ENCODE measurements around the gene SRPK3. TPM values are rescaled to one million over a fixed set of nuclear protein-coding genes. Genes with fewer than 3 reads are reported as not detected.
A peak's percentile ranks its signal among the peaks of the same experiment; 100 is the strongest.

SRPK3 gene
- total RNA-seq, 2 experiments from 2014 or later: not detected

DNA sequence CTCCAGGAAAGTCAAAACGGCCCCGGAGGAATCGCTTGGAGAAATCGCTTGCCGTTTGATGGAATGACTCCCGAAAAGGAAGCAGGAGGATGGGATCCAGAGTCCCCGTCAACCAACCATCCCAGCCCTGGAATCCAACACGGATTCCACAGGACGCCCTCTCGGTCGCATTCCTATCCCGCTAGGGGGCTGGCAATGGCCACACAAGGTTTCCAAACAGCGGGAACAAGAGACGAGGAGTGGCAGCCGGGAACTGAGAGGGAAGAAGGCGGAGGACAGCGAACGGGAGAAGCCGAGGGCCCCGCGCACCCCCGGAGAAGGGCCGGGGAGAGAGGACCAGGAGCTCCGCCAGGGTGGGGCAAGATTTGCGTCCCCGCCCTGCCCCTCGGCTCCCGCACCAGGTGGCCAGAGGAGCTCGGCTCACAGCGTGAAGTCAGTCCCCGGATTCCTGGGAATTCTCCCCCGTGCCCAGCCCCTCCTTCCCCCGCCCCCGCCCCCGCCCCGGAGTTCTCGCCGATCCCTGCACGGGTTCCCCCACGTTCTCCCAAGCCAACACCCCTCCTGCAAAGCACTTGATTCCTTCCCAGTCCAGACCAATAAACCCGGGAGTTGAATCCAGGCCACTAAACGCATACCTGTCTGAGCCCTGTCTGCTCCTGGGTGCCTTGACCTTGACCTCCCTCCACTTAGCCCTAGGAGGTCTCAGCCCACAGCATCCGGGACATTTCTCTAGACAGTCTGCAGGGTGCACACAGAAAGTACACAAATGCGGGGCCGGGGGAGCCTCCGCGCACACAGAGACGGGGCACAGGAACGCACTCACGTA, 48.1 kb downstream of the SRPK3 start:
- no peaks in the 10 kb centered on the region for H3K27me3 Mint-ChIP-seq
- CTCF ChIA-PET: no interaction called here
- POLR2A ChIA-PET: no interaction called here
- H3K4me1 Mint-ChIP-seq (ENCODE audit: low read depth): peaks cover 26% of the 10 kb centered on the region
- no peak overlapping the region for H3K27ac Mint-ChIP-seq
- intact Hi-C loops (cut with DNase I, micrococcal nuclease): loop anchor here in 1 of 2 experiments (5.0 kb wide), 1 partner anchor 73 kb away; the partner anchor contains the start of gene AVPR2
- ATAC-seq (ENCODE audit: poor library complexity) (peak; percentile 43), DNase-seq (peak in 1 of 14 experiments; percentile 23)
- Histone ChIP-seq H3K9me3 (ENCODE audit: control insufficient read depth in 1 of 2, insufficient read depth in 1 of 2, low read length in 2 of 2) (no peaks in the 10 kb centered on the region), H3K36me3 (ENCODE audit: insufficient read depth, low read length) (no peaks in the 10 kb centered on the region), H3K4me1 (ENCODE audit: insufficient read depth, low read length) (peaks cover 34% of the 10 kb centered on the region), H3K27ac (ENCODE audit: low read depth in 1 of 2, low read length in 2 of 2) (no peak overlapping the region), H3K4me3 (ENCODE audit: low read length) (peak overlapping the region; percentile 34), H3K27me3 (ENCODE audit: control insufficient read depth in 1 of 2, insufficient read depth in 2 of 2, low read length in 2 of 2) (no peaks in the 10 kb centered on the region)
- H3K4me3 Mint-ChIP-seq: peak overlapping the region; percentile 78
- H3K36me3 Mint-ChIP-seq (ENCODE audit: low read depth): no peaks in the 10 kb centered on the region
- H3K9me3 Mint-ChIP-seq: no peaks in the 10 kb centered on the region
- TF ChIP-seq, protein P1, sequence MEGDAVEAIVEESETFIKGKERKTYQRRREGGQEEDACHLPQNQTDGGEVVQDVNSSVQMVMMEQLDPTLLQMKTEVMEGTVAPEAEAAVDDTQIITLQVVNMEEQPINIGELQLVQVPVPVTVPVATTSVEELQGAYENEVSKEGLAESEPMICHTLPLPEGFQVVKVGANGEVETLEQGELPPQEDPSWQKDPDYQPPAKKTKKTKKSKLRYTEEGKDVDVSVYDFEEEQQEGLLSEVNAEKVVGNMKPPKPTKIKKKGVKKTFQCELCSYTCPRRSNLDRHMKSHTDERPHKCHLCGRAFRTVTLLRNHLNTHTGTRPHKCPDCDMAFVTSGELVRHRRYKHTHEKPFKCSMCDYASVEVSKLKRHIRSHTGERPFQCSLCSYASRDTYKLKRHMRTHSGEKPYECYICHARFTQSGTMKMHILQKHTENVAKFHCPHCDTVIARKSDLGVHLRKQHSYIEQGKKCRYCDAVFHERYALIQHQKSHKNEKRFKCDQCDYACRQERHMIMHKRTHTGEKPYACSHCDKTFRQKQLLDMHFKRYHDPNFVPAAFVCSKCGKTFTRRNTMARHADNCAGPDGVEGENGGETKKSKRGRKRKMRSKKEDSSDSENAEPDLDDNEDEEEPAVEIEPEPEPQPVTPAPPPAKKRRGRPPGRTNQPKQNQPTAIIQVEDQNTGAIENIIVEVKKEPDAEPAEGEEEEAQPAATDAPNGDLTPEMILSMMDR (IDR thresholded peaks at IDR 0.05): no peak

DNA sequence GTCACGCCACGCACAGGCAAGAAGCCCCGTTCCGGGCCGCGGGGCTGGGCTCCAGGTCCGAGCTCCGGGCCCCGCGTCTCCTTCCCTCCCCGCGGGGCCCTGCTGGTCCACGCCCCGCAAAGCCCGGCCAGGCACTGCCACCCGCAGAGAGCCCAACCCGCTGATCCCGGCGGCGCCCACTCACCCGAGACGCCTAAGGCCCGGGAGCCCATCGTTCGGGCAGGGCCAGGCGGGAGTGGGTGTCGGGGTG, 48.6 kb downstream of the SRPK3 start:
- ATAC-seq (ENCODE audit: poor library complexity): no peak
- ChIA-PET POLR2A (no interaction called here), CTCF (no interaction called here)
- Mint-ChIP-seq H3K27ac (no peak overlapping the region), H3K4me3 (peak overlapping the region; percentile 78), H3K4me1 (ENCODE audit: low read depth) (peaks cover 23% of the 10 kb centered on the region), H3K27me3 (no peaks in the 10 kb centered on the region), H3K36me3 (ENCODE audit: low read depth) (no peaks in the 10 kb centered on the region), H3K9me3 (no peaks in the 10 kb centered on the region)
- Histone ChIP-seq H3K9me3 (ENCODE audit: control insufficient read depth in 1 of 2, insufficient read depth in 1 of 2, low read length in 2 of 2) (no peaks in the 10 kb centered on the region), H3K36me3 (ENCODE audit: insufficient read depth, low read length) (no peaks in the 10 kb centered on the region), H3K4me1 (ENCODE audit: insufficient read depth, low read length) (peaks cover 30% of the 10 kb centered on the region), H3K27ac (ENCODE audit: low read depth in 1 of 2, low read length in 2 of 2) (no peak overlapping the region), H3K27me3 (ENCODE audit: control insufficient read depth in 1 of 2, insufficient read depth in 2 of 2, low read length in 2 of 2) (no peaks in the 10 kb centered on the region), H3K4me3 (ENCODE audit: low read length) (peak overlapping the region; percentile 34)
- TF ChIP-seq, protein P1 (IDR thresholded peaks at IDR 0.05): no peak
- intact Hi-C loops (cut with DNase I, micrococcal nuclease): loop anchor here in 1 of 2 experiments (5.0 kb wide), 1 partner anchor 73 kb away; the partner anchor contains the start of gene AVPR2
- no peak for DNase-seq

DNA sequence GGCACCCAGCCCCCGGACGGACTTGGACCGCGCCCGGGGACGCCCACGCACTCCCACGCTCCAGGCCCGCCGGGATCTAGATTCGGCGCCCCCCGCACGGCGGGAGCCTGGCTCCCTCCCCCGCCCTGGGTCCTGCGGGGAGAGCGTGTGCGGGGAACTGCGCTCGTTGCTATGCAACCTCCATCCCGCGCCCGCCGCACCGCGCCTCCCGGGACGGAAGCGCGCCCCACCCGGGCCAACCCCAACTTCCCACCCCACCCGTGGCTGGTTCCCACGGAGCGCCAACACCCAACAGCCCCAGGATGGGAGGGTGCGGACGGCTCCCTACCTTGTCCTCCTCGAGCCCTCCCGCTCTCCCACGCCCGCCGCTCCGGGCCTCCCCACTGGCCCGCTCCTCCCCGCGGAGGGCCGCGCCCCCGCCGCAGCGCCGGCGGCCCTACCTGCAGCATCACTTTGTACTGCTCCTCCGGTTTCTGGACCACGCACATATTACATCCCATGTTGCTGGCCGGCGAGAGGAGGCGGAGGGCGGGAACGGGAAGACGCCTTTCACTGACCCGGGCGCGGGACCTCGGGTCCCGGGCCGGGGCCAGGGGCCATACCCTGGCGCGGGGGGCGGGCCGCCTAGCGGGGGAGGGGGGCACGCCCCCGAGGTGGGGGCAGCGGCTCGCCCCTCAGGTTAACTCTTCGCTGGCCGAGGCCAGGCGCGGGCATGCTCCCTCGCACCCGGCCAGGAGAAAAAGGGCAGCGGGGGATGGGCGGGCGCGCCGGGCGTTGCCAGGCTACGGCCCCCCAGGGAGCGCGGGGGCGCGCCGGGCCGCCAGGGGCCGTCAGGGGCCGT, 49.2 kb downstream of the SRPK3 start, which contains the start of gene PDZD4:
PDZD4 (minus strand) TSS at position 746 of the 841 bp plus-strand sequence; CDS start at position 500, 246 bp downstream.
- Mint-ChIP-seq H3K36me3 (ENCODE audit: low read depth) (no peaks in the 10 kb centered on the region), H3K9me3 (no peaks in the 10 kb centered on the region), H3K4me1 (ENCODE audit: low read depth) (peaks cover 23% of the 10 kb centered on the region), H3K27me3 (no peaks in the 10 kb centered on the region), H3K27ac (no peak within 1 kb of the TSS), H3K4me3 (peak within 1 kb of the TSS; percentile 78)
- intact Hi-C loops (cut with DNase I, micrococcal nuclease): loop anchor here in 1 of 2 experiments (5.0 kb wide), 1 partner anchor 72 kb away; the partner anchor contains the start of gene AVPR2
- H3K27me3 ChIP-seq (ENCODE audit: control insufficient read depth in 1 of 2, insufficient read depth in 2 of 2, low read length in 2 of 2): no peaks in the 10 kb centered on the region
- H3K4me3 ChIP-seq (ENCODE audit: low read length): peak within 1 kb of the TSS; percentile 34
- peaks cover 29% of the 10 kb centered on the region for H3K4me1 ChIP-seq (ENCODE audit: insufficient read depth, low read length)
- ChIA-PET POLR2A (no interaction called here), CTCF (no interaction called here)
- TF ChIP-seq, protein P1 (IDR thresholded peaks at IDR 0.05): no peak
- no peaks in the 10 kb centered on the region for H3K9me3 ChIP-seq (ENCODE audit: control insufficient read depth in 1 of 2, insufficient read depth in 1 of 2, low read length in 2 of 2)
- no peak within 1 kb of the TSS for H3K27ac ChIP-seq (ENCODE audit: low read depth in 1 of 2, low read length in 2 of 2)
- DNase-seq (peak in 4 of 14 experiments; percentile 13 to 46 (median 38)), ATAC-seq (ENCODE audit: poor library complexity) (peak; percentile 66)
- no peaks in the 10 kb centered on the region for H3K36me3 ChIP-seq (ENCODE audit: insufficient read depth, low read length)

All from CD4-positive, alpha-beta T cell (primary cell).